Retina (tissue), 1 donor: Measurements from ENCODE around the gene NANP.

Source experiments
- DNase-seq: peaks from one replicate; pipeline ENCODE4 v3.0.0-alpha.2; 2016

The NANP gene

GRCh38 chr20:25567286-25567685, 56.5 kb downstream of the NANP start:
- DNase-seq = no peak

GRCh38 chr20:25566821-25567220, 57.0 kb downstream of the NANP start:
- no peak for DNase-seq

GRCh38 chr20:25565578-25566157, 58.1 kb downstream of the NANP start:
- no peak for DNase-seq

GRCh38 chr20:25563876-25564275, 59.9 kb downstream of the NANP start:
- DNase-seq = no peak

- no peak for DNase-seq
Measured at GRCh38 chr20:25563362-25563761, 60.5 kb downstream of the NANP start.
